Mesothelial cell of epicardium (in vitro differentiated cells): ENCODE measurements around the gene TSEN2. TPM values are rescaled to one million over a fixed set of nuclear protein-coding genes. Genes with fewer than 3 reads are reported as not detected.
"Not testable (repeated sequence)": the region's sequence is repeated elsewhere in the genome, so short reads cannot be mapped to it uniquely, and the experiment has no call there.

Experiments used
- DNase-seq, 2 experiments: peaks; one replicate each; pipeline ENCODE4 v3.0.0; 2021; ENCODE audit warnings: low spot score in 2 of 2; ENCODE audit not compliant: unreplicated experiment in 2 of 2
- H3K27ac Mint-ChIP-seq: 2 replicates; pipeline ENCODE4 v1.8.0; 2021; ENCODE audit warnings: mixed read lengths
- H3K27me3 Mint-ChIP-seq: 2 replicates; pipeline ENCODE4 v1.8.0; 2021; ENCODE audit warnings: low read depth, mixed read lengths
- H3K36me3 Mint-ChIP-seq: 2 replicates; pipeline ENCODE4 v1.8.0; 2021; ENCODE audit warnings: mixed read lengths
- H3K4me1 Mint-ChIP-seq: 2 replicates; pipeline ENCODE4 v1.8.0; 2021; ENCODE audit warnings: mixed read lengths
- H3K4me3 Mint-ChIP-seq: 2 replicates; pipeline ENCODE4 v1.8.0; 2021; ENCODE audit warnings: mild to moderate bottlenecking, moderate library complexity, mixed read lengths
- H3K9me3 Mint-ChIP-seq: 2 replicates; pipeline ENCODE4 v1.8.0; 2021; ENCODE audit warnings: mixed read lengths
- total RNA-seq: library from RNA; stranded (reverse); gene quantifications from 3 replicates; pipeline ENCODE4 v1.2.1, GENCODE V29; 2021
- TF ChIP-seq, protein P1 (sequence below): fragments of 200-600 bp; sonication (generic); IDR thresholded peaks from one replicate; pipeline ENCODE4 v1.5.0; 2021; ENCODE audit warnings: antibody characterized with exemption; ENCODE audit not compliant: unreplicated experiment

Gene TSEN2
- total RNA-seq, 1 donor from 2014 or later, result 29.0 TPM

DNA sequence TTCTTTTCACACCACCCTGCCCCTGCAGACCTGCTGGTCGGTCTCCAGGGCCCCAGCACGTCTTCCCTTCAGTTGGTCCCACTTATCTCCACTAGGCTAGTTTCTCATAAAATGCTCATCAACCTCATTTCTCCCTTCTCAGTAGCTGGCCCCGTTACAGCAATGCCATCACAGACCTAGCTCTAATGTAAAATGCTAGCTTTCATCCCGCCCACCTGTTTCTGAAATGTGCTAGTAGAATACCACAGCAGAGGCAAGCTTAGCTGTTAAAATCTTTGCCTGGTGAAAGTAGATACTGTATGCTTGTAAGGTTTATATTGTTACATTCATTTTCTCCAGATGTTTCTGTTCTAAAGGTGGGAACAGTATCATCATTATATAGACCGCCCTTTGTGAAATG lies 47.9 kb downstream of the TSEN2 start:
- no peak overlapping the region for H3K4me3 Mint-ChIP-seq

DNA sequence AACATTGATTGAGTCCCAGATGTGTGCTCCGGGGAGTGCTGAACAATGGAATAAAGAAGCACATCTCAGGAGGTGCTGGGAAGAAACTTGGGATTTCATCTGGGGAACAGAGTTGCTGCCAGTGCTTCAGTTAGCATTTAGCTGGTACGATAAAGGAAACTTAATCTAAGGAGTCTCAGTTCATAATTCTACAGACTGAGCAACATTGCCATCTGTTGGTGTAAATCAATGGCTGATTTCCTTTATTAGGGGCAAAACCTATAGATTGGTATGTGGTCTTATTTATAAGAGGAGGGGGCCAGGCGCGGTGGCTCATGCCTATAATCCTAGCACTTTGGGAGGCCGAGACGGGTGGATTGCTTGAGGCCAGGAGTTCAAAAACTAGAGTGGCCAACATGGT lies 52.1 kb downstream of the TSEN2 start:
- no peaks in the 10 kb centered on the region for H3K27me3 Mint-ChIP-seq
- no peak overlapping the region for H3K27ac Mint-ChIP-seq
- no peaks in the 10 kb centered on the region for H3K9me3 Mint-ChIP-seq
- DNase-seq, result no peak
- TF ChIP-seq, protein P1, sequence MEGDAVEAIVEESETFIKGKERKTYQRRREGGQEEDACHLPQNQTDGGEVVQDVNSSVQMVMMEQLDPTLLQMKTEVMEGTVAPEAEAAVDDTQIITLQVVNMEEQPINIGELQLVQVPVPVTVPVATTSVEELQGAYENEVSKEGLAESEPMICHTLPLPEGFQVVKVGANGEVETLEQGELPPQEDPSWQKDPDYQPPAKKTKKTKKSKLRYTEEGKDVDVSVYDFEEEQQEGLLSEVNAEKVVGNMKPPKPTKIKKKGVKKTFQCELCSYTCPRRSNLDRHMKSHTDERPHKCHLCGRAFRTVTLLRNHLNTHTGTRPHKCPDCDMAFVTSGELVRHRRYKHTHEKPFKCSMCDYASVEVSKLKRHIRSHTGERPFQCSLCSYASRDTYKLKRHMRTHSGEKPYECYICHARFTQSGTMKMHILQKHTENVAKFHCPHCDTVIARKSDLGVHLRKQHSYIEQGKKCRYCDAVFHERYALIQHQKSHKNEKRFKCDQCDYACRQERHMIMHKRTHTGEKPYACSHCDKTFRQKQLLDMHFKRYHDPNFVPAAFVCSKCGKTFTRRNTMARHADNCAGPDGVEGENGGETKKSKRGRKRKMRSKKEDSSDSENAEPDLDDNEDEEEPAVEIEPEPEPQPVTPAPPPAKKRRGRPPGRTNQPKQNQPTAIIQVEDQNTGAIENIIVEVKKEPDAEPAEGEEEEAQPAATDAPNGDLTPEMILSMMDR, result no peak
- H3K4me3 Mint-ChIP-seq, result no peak overlapping the region
- H3K4me1 Mint-ChIP-seq, result no peaks in the 10 kb centered on the region
- peaks cover 4% of the 10 kb centered on the region for H3K36me3 Mint-ChIP-seq

More for the DNA sequence above, 47.9 kb downstream of the TSEN2 start:
- Mint-ChIP-seq H3K27ac (no peak overlapping the region), H3K36me3 (peaks cover 20% of the 10 kb centered on the region), H3K9me3 (no peaks in the 10 kb centered on the region), H3K4me1 (no peaks in the 10 kb centered on the region), H3K27me3 (no peaks in the 10 kb centered on the region)
- TF ChIP-seq, protein P1, result no peak
- no peak for DNase-seq

DNA sequence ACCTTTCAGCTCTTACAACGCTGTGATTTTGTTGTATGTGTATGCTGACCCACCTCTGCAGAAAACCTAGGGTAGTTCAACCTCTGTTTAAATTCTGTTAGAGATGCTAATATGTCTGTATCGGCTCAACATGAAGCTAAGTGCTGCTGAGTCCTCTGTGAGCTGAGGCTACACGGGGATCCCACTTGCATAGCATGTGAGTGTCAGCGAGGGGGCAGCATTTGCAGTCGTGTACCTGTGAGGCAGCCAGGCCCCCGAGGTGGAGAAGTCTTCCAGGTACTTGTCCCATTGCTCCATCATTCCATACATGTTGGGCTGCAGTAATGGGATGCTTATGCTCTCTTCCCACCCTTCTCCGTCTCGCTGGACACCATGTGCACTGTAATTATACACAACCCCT lies 57.3 kb downstream of the TSEN2 start:
- TF ChIP-seq, protein P1, result no peak
- DNase-seq, result no peak

DNA sequence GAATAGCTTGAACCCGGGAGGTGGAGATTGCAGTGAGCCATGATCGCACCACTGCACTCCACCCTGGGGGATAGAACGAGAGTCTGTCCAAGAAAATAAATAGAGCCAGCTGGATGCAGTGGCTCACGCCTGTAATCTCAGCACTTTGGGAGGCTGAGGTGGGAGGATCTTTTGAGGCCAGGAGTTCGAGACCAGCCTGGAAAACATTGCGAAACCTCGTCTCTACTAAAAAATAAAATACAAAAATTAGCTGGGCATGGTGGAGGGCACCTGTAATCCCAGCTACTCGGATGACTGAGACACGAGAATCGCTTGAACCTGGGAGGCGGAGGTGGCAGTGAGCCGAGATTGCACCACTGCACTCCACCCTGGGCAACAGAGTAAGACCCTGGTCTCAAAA lies 59.2 kb downstream of the TSEN2 start:
- H3K9me3 Mint-ChIP-seq, DNase-seq, H3K27me3 Mint-ChIP-seq, H3K27ac Mint-ChIP-seq, H3K4me1 Mint-ChIP-seq, H3K36me3 Mint-ChIP-seq, H3K4me3 Mint-ChIP-seq: not testable (repeated sequence)

More for the DNA sequence above, 57.3 kb downstream of the TSEN2 start:
- Mint-ChIP-seq H3K9me3 (no peaks in the 10 kb centered on the region), H3K4me3 (no peak overlapping the region), H3K27ac (no peak overlapping the region), H3K27me3 (no peaks in the 10 kb centered on the region), H3K4me1 (peaks cover 8% of the 10 kb centered on the region), H3K36me3 (no peaks in the 10 kb centered on the region)

DNA sequence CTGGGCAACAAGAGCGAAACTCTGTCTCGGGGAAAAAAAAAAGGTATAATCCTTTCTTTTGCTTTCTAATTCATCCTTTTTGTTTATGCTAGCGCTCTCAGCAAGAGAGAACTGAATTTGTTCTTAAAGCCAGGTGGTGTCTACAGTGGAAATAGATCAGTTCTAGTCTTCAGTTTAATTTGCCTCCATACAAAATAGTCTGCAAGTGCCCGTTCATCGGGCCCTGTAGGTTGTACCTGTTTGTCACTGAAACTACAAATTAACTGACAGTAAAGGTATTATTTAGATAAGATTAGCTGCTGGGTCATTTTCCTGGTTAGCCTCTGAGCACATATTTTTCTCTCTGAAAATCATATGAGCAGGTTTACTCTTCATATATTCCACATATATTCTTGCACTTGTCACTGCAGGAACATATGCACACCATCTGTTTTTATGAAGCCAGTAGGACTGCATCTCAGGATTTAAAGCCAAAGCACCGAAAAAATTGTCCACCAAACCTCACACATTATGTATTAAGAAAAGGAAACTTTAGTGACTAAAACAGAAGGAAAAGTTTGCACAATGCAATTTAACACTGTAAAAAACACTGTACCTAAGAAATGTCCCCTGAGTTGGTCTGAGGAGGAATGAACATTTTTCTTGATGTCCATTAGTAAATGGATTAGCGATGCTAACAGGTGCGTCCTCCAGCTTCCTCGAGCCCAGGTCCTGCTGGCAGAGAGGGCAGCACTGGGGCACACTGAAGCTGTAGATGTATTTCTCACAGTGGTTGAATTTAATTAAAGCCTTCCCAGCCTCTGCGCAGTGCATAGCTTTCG lies 60.6 kb downstream of the TSEN2 start:
- peaks cover 8% of the 10 kb centered on the region for H3K4me1 Mint-ChIP-seq
- no peaks in the 10 kb centered on the region for H3K9me3 Mint-ChIP-seq
- H3K36me3 Mint-ChIP-seq, result no peaks in the 10 kb centered on the region
- peak overlapping the region; percentile 45 for H3K4me3 Mint-ChIP-seq
- no peak overlapping the region for H3K27ac Mint-ChIP-seq
- peaks cover 3% of the 10 kb centered on the region for H3K27me3 Mint-ChIP-seq
- TF ChIP-seq, protein P1, result no peak
- no peak for DNase-seq

DNA sequence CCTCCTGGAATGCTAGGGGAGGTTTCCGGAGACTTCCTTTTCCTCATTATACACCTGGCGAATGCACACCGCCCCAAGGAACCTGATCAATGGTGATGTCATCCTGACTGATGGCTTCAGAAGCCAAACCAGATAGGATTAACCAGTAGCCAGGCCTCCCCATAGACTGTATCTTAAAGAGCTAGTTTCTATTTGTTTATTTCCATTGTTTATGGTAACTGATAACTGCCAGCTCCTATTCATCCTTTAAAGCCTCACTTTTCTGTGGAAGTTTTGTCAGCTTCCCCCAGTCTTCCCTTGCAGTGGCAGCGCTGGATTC lies 61.2 kb downstream of the TSEN2 start, which contains the start of gene MKRN2OS:
TSS of gene MKRN2OS (minus strand) at position 27 of the 319 bp plus-strand sequence. CDS start 35 bp downstream, outside the sequence.
- Mint-ChIP-seq H3K4me1 (peaks cover 8% of the 10 kb centered on the region), H3K36me3 (no peaks in the 10 kb centered on the region), H3K27ac (no peak within 1 kb of the TSS), H3K9me3 (no peaks in the 10 kb centered on the region), H3K27me3 (peaks cover 8% of the 10 kb centered on the region), H3K4me3 (peak within 1 kb of the TSS; percentile 45)
- DNase-seq, result no peak
- TF ChIP-seq, protein P1, result no peak
